Muscle of leg (tissue), 11 donors: ENCODE measurements around the gene HOXB2. TPM values are rescaled to one million over a fixed set of nuclear protein-coding genes. Genes with fewer than 3 reads are reported as not detected.

ENCODE experiments used
- DNase-seq: peaks from one replicate; pipeline ENCODE4 v3.0.0; 2013
- H3K27ac ChIP-seq: one replicate; pipeline ENCODE4 v1.5.1; 2013; ENCODE audit warnings: mild to moderate bottlenecking, low read length, control low read depth
- H3K27me3 ChIP-seq: one replicate; pipeline ENCODE4 v1.6.1; 2013; ENCODE audit warnings: low read length; ENCODE audit not compliant: control insufficient read depth, insufficient read depth
- H3K36me3 ChIP-seq: one replicate; pipeline ENCODE4 v1.6.1; 2013; ENCODE audit warnings: low read length; ENCODE audit not compliant: control insufficient read depth, insufficient read depth
- H3K4me1 ChIP-seq: one replicate; pipeline ENCODE4 v1.6.1; 2013; ENCODE audit warnings: low read length; ENCODE audit not compliant: control insufficient read depth, insufficient read depth
- H3K4me3 ChIP-seq: one replicate; pipeline ENCODE4 v1.5.1; 2013; ENCODE audit warnings: low read length, control low read depth
- H3K9me3 ChIP-seq: replicated peaks from 2 replicates; pipeline ENCODE4 v1.6.1; 2013; ENCODE audit warnings: low read depth, low read length; ENCODE audit not compliant: control insufficient read depth
- WGBS: methylation state at CpG from one replicate; pipeline ENCODE4 v1.1.5; 2013; ENCODE audit warnings: missing lambda C conversion rate; ENCODE audit not compliant: insufficient coverage; 5-methylcytosine and 5-hydroxymethylcytosine counted together
- polyA plus RNA-seq, 8 donors: library from polyadenylated mRNA; unstranded; fragments of 120-200 nt; gene quantifications; one replicate each; pipeline versions ENCODE4 v1.2.1 to v1.2.3, GENCODE V29; 2013; ENCODE audit warnings: inconsistent platforms in 1 of 8, low replicate concordance in 1 of 8; ENCODE audit not compliant: insufficient read length in 8 of 8, insufficient read depth in 1 of 8
- total RNA-seq: library from RNA; stranded (reverse); fragments of 120-200 nt; gene quantifications from one replicate; pipeline ENCODE4 v1.2.4, GENCODE V29; 2013

The HOXB2 gene
- total and polyA plus RNA-seq, 9 donors: 2.7 to 14.2 (median 10.0) TPM

GRCh38 chr17:48571826-48572417 is 27.0 kb upstream of the HOXB2 start:
- no peaks in the 10 kb centered on the region for H3K9me3 ChIP-seq
- H3K27ac ChIP-seq: peak overlapping the region; percentile 40
- peaks cover 97% of the 10 kb centered on the region for H3K27me3 ChIP-seq
- no peak for DNase-seq
- no peaks in the 10 kb centered on the region for H3K36me3 ChIP-seq
- WGBS: no CpG with 5 or more reads among the region's 1 CpG
- no peak overlapping the region for H3K4me3 ChIP-seq
- peaks cover 31% of the 10 kb centered on the region for H3K4me1 ChIP-seq

GRCh38 chr17:48571024-48571818 is 26.3 kb upstream of the HOXB2 start:
- 24% methylated on average over 21 of the region's 26 CpGs for WGBS
- Histone ChIP-seq H3K36me3 (no peaks in the 10 kb centered on the region), H3K4me1 (peaks cover 24% of the 10 kb centered on the region), H3K27me3 (peaks cover 97% of the 10 kb centered on the region), H3K4me3 (no peak overlapping the region), H3K27ac (peak overlapping the region; percentile 40), H3K9me3 (no peaks in the 10 kb centered on the region)
- no peak for DNase-seq

GRCh38 chr17:48570325-48571023 is 25.6 kb upstream of the HOXB2 start:
- Histone ChIP-seq H3K27me3 (peaks cover 97% of the 10 kb centered on the region), H3K36me3 (no peaks in the 10 kb centered on the region), H3K27ac (peak overlapping the region; percentile 60), H3K4me1 (peaks cover 19% of the 10 kb centered on the region), H3K4me3 (no peak overlapping the region), H3K9me3 (no peaks in the 10 kb centered on the region)
- no peak for DNase-seq
- WGBS: 8% methylated on average over 12 of the region's 19 CpGs

GRCh38 chr17:48569674-48570324 is 24.9 kb upstream of the HOXB2 start:
- Histone ChIP-seq H3K36me3 (no peaks in the 10 kb centered on the region), H3K27ac (peak overlapping the region; percentile 60), H3K4me3 (no peak overlapping the region), H3K4me1 (peaks cover 24% of the 10 kb centered on the region), H3K27me3 (peaks cover 99% of the 10 kb centered on the region), H3K9me3 (no peaks in the 10 kb centered on the region)
- DNase-seq: no peak
- WGBS: 18% methylated on average over 1 of the region's 6 CpGs

GRCh38 chr17:48569240-48569582 is 24.3 kb upstream of the HOXB2 start:
- Histone ChIP-seq H3K27me3 (peaks cover 99% of the 10 kb centered on the region), H3K9me3 (no peaks in the 10 kb centered on the region), H3K27ac (peak overlapping the region; percentile 13), H3K4me3 (no peak overlapping the region), H3K4me1 (peaks cover 24% of the 10 kb centered on the region), H3K36me3 (no peaks in the 10 kb centered on the region)
- 43% methylated on average over 1 of the region's 3 CpGs for WGBS
- DNase-seq: no peak

- Histone ChIP-seq H3K4me3 (no peak overlapping the region), H3K27me3 (peaks cover 97% of the 10 kb centered on the region), H3K4me1 (peaks cover 27% of the 10 kb centered on the region), H3K27ac (peak overlapping the region; percentile 38), H3K9me3 (no peaks in the 10 kb centered on the region), H3K36me3 (no peaks in the 10 kb centered on the region)
- DNase-seq: no peak
- WGBS: 9% methylated on average over 4 of the region's 33 CpGs
Observed at GRCh38 chr17:48568499-48569239, 23.8 kb upstream of the HOXB2 start.

GRCh38 chr17:48567646-48568354 is 22.9 kb upstream of the HOXB2 start:
- H3K36me3 ChIP-seq: no peaks in the 10 kb centered on the region
- no peak overlapping the region for H3K4me3 ChIP-seq
- WGBS: 33% methylated on average over 1 of the region's 2 CpGs
- peaks cover 33% of the 10 kb centered on the region for H3K4me1 ChIP-seq
- DNase-seq: no peak
- H3K27ac ChIP-seq: peak overlapping the region; percentile 31
- no peaks in the 10 kb centered on the region for H3K9me3 ChIP-seq
- H3K27me3 ChIP-seq: peaks cover 97% of the 10 kb centered on the region

- WGBS: 63% methylated on average over 5 of the region's 6 CpGs
- Histone ChIP-seq H3K27me3 (peaks cover 96% of the 10 kb centered on the region), H3K27ac (peak overlapping the region; percentile 6), H3K36me3 (no peaks in the 10 kb centered on the region), H3K4me1 (peaks cover 34% of the 10 kb centered on the region), H3K4me3 (no peak overlapping the region), H3K9me3 (no peaks in the 10 kb centered on the region)
- DNase-seq: no peak
Observed at GRCh38 chr17:48567209-48567608, 22.3 kb upstream of the HOXB2 start.

- WGBS: no CpG with 5 or more reads among the region's 2 CpGs
- no peak for DNase-seq
- no peak overlapping the region for H3K27ac ChIP-seq
- no peak overlapping the region for H3K4me3 ChIP-seq
- peaks cover 35% of the 10 kb centered on the region for H3K4me1 ChIP-seq
- no peaks in the 10 kb centered on the region for H3K9me3 ChIP-seq
- H3K27me3 ChIP-seq: peaks cover 96% of the 10 kb centered on the region
- H3K36me3 ChIP-seq: no peaks in the 10 kb centered on the region
Observed at GRCh38 chr17:48566717-48567116, 21.8 kb upstream of the HOXB2 start.
